Lower lobe of right lung (tissue), 2 donors: Measurements from ENCODE around the gene XPO4. TPM values are rescaled to one million over a fixed set of nuclear protein-coding genes. Genes with fewer than 3 reads are reported as not detected.
A peak's percentile ranks its signal among the peaks of the same experiment; 100 is the strongest.
"Not testable (repeated sequence)": the region's sequence is repeated elsewhere in the genome, so short reads cannot be mapped to it uniquely, and the experiment has no call there.

ENCODE experiments used
- ATAC-seq, 2 donors: fragments of 200-7000 bp; cut with Tn5 transposase; one replicate each; pipeline ENCODE4 v1.9.1; 2020 to 2022; ENCODE audit warnings: mild to moderate bottlenecking in 2 of 2, moderate library complexity in 2 of 2
- DNase-seq: peaks from one replicate; pipeline ENCODE4 v3.0.0-alpha.2; 2020
- H3K27ac ChIP-seq: fragments of 200-600 bp; one replicate; pipeline ENCODE4 v1.8.0; 2022
- H3K27me3 ChIP-seq: fragments of 200-600 bp; one replicate; pipeline ENCODE4 v1.8.0; 2022; ENCODE audit warnings: low read depth
- H3K36me3 ChIP-seq: fragments of 200-600 bp; one replicate; pipeline ENCODE4 v1.8.0; 2022; ENCODE audit warnings: mild to moderate bottlenecking
- H3K4me1 ChIP-seq: fragments of 200-600 bp; one replicate; pipeline ENCODE4 v1.8.0; 2022
- H3K4me3 ChIP-seq: fragments of 200-600 bp; one replicate; pipeline ENCODE4 v1.8.0; 2022; ENCODE audit warnings: mild to moderate bottlenecking
- H3K9me3 ChIP-seq: fragments of 200-600 bp; one replicate; pipeline ENCODE4 v1.8.0; 2022
- intact Hi-C: fragments of 100-400 bp; cut with DNase I; formaldehyde crosslinking; loops from one replicate; pipeline ENCODE4 v1.11.0; 2022
- total RNA-seq: library from RNA; stranded (reverse); fragmentation: NEBNext Ultra II Directional; extraction: Animal tissue kit (Norgen Biotek cat#: 25700); gene quantifications from one replicate; pipeline ENCODE4 v1.2.1, GENCODE V29; 2021
- TF ChIP-seq, protein P1 (sequence below): fragments of 200-600 bp; IDR thresholded peaks from one replicate; pipeline ENCODE4 v1.8.0; 2022; ENCODE audit warnings: antibody characterized with exemption, mild to moderate bottlenecking
- donor health status: DM: no; HTN: yes; CAD: no; lungs with severe emphysema.

XPO4 gene
- total RNA-seq, 1 donor from 2014 or later = 17.1 TPM

DNA sequence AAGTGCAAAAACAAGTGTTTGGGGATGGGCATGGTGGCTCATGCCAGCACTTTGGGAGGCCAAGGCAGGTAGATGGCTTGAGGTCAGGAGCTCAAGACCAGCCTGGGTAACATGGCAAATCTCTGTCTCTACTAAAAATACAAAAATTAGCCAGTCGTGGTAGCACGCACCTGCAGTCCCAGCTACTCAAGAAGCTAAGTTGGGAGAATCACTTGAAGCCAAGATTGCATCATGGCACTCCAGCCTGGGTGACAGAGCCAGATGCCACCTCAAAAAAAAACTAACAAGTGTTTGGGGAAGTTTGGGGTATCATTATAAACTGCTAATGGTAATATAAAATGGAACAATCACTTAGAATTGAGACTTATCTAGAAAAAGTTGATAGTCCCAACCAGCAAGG lies 24.6 kb downstream of the XPO4 start:
- DNase-seq (no peak), ATAC-seq (peak in 1 of 2 donors; percentile 47)
- intact Hi-C loops = no loop called here

DNA sequence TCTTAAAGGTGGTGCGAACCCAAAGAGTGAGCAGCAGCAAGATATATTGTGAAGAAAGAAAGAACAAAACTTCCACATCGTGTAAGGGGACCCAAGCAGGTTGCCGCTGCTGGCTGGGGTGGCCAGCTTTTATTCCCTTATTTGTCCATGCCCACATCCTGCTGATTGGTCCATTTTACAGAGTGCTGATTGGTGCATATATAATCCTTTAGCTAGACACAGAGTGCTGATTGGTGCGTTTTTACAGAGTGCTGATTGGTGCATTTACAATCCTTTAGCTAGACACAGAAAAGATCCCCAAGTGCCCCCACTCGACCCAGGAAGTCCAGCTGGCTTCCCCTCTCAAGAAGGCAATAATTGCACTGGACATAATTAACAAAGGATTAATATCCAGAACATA lies 25.7 kb downstream of the XPO4 start:
- H3K4me3 ChIP-seq, H3K27ac ChIP-seq, H3K36me3 ChIP-seq, H3K9me3 ChIP-seq, H3K27me3 ChIP-seq, H3K4me1 ChIP-seq, ATAC-seq, DNase-seq, intact Hi-C loops: not testable (repeated sequence)

More for the DNA sequence above, 24.6 kb downstream of the XPO4 start:
- TF ChIP-seq, protein P1, sequence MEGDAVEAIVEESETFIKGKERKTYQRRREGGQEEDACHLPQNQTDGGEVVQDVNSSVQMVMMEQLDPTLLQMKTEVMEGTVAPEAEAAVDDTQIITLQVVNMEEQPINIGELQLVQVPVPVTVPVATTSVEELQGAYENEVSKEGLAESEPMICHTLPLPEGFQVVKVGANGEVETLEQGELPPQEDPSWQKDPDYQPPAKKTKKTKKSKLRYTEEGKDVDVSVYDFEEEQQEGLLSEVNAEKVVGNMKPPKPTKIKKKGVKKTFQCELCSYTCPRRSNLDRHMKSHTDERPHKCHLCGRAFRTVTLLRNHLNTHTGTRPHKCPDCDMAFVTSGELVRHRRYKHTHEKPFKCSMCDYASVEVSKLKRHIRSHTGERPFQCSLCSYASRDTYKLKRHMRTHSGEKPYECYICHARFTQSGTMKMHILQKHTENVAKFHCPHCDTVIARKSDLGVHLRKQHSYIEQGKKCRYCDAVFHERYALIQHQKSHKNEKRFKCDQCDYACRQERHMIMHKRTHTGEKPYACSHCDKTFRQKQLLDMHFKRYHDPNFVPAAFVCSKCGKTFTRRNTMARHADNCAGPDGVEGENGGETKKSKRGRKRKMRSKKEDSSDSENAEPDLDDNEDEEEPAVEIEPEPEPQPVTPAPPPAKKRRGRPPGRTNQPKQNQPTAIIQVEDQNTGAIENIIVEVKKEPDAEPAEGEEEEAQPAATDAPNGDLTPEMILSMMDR = no peak
- Histone ChIP-seq H3K4me1 (peaks cover 9% of the 10 kb centered on the region), H3K27me3 (no peaks in the 10 kb centered on the region), H3K4me3 (no peak overlapping the region), H3K9me3 (no peaks in the 10 kb centered on the region), H3K27ac (no peak overlapping the region), H3K36me3 (no peaks in the 10 kb centered on the region)

DNA sequence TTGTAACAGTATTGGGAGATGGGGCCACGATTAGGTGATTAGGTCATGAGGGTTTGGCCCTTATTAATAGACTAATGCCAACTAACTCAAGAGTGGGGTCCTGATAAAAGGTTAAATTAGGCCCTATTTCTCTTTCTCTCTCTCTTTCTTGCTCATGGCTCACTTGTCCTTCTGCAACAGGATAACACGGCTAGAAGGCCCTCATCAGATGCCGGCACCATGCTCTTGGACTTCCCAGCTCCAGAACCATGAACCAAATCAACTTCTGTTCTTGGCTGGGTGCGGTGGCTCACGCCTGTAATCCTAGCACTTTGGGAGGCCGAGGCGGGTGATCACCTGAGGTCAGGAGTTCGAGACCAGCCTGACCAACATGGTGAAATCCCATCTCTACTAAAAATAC lies 28.1 kb downstream of the XPO4 start:
- DNase-seq, H3K27me3 ChIP-seq, ATAC-seq, H3K4me1 ChIP-seq, H3K9me3 ChIP-seq, intact Hi-C loops, H3K27ac ChIP-seq, H3K4me3 ChIP-seq, H3K36me3 ChIP-seq: not testable (repeated sequence)

DNA sequence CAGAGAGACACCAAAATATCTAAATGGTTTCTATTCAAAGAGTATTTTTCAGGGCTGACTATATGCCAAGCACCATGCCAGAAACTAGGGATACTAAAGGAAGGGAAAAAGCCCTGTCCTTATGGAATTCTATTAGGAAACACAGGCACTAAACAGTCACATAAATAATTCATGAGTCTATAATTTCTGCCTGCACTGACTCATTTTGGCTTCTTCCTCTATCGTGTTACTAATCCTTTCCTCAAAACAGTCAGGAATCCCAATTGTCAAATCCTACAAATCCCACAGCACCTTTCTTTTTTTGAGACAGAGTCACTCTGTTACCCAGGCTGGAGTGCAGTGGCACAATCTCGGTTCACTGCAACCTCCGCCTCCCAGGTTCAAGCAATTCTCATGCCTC lies 29.2 kb downstream of the XPO4 start:
- intact Hi-C loops = no loop called here
- H3K36me3 ChIP-seq = no peaks in the 10 kb centered on the region
- DNase-seq (no peak), ATAC-seq (no peak)
- TF ChIP-seq, protein P1 = no peak
- no peak overlapping the region for H3K27ac ChIP-seq
- H3K9me3 ChIP-seq = no peaks in the 10 kb centered on the region
- H3K4me3 ChIP-seq = no peak overlapping the region
- no peaks in the 10 kb centered on the region for H3K27me3 ChIP-seq
- H3K4me1 ChIP-seq = peaks cover 9% of the 10 kb centered on the region

DNA sequence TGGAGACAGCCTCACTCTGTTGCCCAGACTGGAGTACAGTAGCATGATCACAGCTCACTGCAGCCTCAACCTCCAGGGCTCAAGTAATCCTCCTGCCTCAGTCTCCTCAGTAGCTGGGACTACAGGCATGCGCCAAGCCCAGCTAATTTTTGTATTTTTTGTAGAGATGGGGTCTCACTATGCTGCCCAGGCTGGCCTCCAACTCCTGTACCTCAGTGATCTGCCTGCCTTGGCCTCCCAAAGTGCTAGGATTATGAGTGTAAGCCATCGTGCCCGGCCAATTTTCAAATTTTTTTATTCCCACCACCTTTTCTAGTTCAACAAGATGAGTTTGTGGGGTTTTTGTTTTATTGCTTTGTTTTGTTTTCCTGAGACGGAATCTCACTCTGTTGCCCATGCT lies 31.7 kb downstream of the XPO4 start:
- Histone ChIP-seq H3K27me3 (no peaks in the 10 kb centered on the region), H3K4me3 (no peak overlapping the region), H3K36me3 (no peaks in the 10 kb centered on the region), H3K27ac (no peak overlapping the region), H3K9me3 (no peaks in the 10 kb centered on the region), H3K4me1 (peaks cover 4% of the 10 kb centered on the region)
- TF ChIP-seq, protein P1 = no peak
- intact Hi-C loops = no loop called here
- DNase-seq (no peak), ATAC-seq (no peak)

DNA sequence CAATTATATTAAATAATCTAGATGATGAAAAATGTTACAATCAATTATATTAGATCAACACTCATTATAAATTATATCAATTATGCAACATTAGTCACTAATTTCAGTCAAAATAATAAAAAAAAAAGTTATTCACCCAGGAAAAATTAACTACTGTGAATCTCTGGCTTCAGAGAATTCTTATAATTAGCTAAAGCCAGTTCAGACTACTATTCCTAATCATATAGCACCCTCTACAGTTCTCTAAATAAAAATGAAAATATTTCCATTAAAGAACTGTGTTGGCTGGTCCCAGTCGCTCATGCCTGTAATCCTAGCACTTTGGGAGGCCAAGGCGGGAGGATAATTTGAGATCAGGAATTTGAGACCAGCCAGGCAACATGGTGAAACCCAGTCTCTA lies 33.0 kb downstream of the XPO4 start:
- Histone ChIP-seq H3K27me3 (no peaks in the 10 kb centered on the region), H3K4me1 (peaks cover 4% of the 10 kb centered on the region), H3K27ac (no peak overlapping the region), H3K9me3 (no peaks in the 10 kb centered on the region), H3K36me3 (no peaks in the 10 kb centered on the region), H3K4me3 (no peak overlapping the region)
- no peak for DNase-seq
- ATAC-seq = peak in 1 of 2 donors; percentile 55
- intact Hi-C loops = no loop called here
- TF ChIP-seq, protein P1 = peak; percentile 11

DNA sequence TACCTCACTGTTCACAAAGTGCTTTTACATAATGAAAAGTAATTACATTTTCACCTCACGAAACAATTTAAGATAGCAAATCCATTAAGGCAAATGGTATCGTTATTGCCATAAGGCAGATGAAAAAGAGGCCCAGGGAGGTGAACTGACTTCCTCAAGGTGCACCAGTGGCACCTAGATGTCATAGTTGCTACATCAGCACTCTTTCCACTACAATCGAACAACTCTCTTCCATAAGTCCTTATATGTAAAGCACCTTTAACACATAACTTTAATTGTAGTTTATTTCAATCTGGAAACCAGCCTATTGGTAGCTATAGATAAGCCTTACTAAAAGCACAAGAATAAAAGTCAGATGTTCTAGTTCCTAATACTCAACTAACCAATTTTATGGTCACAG lies 35.1 kb downstream of the XPO4 start:
- Histone ChIP-seq H3K4me1 (no peaks in the 10 kb centered on the region), H3K27ac (no peak overlapping the region), H3K4me3 (no peak overlapping the region), H3K27me3 (no peaks in the 10 kb centered on the region), H3K9me3 (no peaks in the 10 kb centered on the region), H3K36me3 (peaks cover 5% of the 10 kb centered on the region)
- DNase-seq (no peak), ATAC-seq (no peak)
- TF ChIP-seq, protein P1 = no peak
- intact Hi-C loops = no loop called here

DNA sequence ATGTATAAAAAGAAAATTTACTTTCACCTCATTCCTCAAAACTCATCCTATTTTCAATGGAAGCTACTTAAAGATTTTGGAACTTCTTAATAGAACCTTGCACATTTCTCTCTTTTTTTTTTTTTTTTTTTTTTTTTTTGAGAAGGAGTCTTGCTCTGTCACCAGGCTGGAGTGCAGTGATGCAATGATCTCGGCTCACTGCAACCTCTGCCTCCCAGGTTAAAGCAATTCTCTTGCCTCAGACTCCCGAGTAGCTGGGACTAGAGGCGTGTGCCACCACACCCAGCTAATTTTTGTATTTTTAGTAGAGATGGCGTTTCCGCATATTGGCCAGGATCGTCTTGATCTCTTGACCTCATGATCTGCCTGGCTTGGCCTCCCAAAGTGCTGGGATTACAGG lies 40.9 kb downstream of the XPO4 start:
- intact Hi-C loops, H3K9me3 ChIP-seq, H3K4me1 ChIP-seq, H3K4me3 ChIP-seq, ATAC-seq, H3K27ac ChIP-seq, H3K27me3 ChIP-seq, DNase-seq: not testable (repeated sequence)
- H3K36me3 ChIP-seq = peaks cover 34% of the 10 kb centered on the region
